ENCODE data around the gene PKDCC. TPM values are rescaled to one million over a fixed set of nuclear protein-coding genes. Genes with fewer than 3 reads are reported as not detected.

Gene PKDCC
- total RNA-seq, 2 donors from 2014 or later, result 85.3 to 105 TPM

DNA sequence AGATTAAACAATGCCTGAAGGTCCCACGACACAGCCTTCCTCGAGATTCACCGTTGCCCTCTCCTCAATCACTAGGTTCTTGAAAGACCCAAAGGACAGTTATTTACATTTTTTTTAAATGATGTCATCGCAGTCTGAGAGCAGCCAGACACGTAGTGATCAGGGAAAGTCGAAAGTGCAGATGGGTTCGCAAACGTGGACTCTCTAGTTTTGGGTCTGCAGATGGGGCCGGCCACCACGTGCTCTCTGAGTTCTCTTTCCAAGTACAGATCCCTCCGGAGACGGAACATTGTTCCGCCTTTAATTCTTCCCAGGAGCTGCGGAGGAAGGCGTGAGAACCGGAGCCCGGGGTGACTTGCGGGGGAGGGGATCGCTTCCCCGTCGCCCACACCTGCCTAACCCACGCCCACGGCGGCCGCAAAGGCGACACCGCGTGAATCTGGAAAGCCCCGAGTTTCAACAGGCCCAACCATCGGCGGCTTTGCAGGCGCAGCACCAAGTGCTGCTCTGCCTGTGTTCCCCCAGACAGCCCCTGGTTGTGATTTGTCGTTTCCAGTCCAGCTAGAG, 54.3 kb downstream of the PKDCC start:
- H3K4me1 ChIP-seq (ENCODE audit: control insufficient read depth, insufficient read depth, low read length), result peaks cover 3% of the 10 kb centered on the region
- no peaks in the 10 kb centered on the region for H3K27me3 ChIP-seq (ENCODE audit: control insufficient read depth, insufficient read depth, low read length, poor library complexity, severe bottlenecking)
- H3K9me3 ChIP-seq (ENCODE audit: control insufficient read depth, low read length), result no peaks in the 10 kb centered on the region
- H3K4me3 Mint-ChIP-seq, result peak overlapping the region; percentile 52
- H3K9ac ChIP-seq (ENCODE audit: extremely low read depth, low read length, poor library complexity, severe bottlenecking), result peak overlapping the region; percentile 23
- peak overlapping the region; percentile 72 for H3K27ac ChIP-seq (ENCODE audit: low read depth, low read length)
- H3K27me3 Mint-ChIP-seq (ENCODE audit: insufficient read depth), result peaks cover 2% of the 10 kb centered on the region
- H3K36me3 Mint-ChIP-seq (ENCODE audit: low read depth), result peaks cover 2% of the 10 kb centered on the region
- H3K4me1 Mint-ChIP-seq, result peaks cover 31% of the 10 kb centered on the region
- peaks cover 11% of the 10 kb centered on the region for H3K9me3 Mint-ChIP-seq
- no peaks in the 10 kb centered on the region for H3K36me3 ChIP-seq (ENCODE audit: control insufficient read depth, insufficient read depth, low read length)
- H3K4me3 ChIP-seq (ENCODE audit: low read length), result no peak overlapping the region
- WGBS, 2 experiments (ENCODE audit: insufficient coverage in 1 of 2, insufficient read length in 1 of 2), result 20 to 26% methylated on average over 18 to 33 of the region's 33 CpGs
- peak overlapping the region; percentile 88 for H3K27ac Mint-ChIP-seq
- TF ChIP-seq, protein P1, sequence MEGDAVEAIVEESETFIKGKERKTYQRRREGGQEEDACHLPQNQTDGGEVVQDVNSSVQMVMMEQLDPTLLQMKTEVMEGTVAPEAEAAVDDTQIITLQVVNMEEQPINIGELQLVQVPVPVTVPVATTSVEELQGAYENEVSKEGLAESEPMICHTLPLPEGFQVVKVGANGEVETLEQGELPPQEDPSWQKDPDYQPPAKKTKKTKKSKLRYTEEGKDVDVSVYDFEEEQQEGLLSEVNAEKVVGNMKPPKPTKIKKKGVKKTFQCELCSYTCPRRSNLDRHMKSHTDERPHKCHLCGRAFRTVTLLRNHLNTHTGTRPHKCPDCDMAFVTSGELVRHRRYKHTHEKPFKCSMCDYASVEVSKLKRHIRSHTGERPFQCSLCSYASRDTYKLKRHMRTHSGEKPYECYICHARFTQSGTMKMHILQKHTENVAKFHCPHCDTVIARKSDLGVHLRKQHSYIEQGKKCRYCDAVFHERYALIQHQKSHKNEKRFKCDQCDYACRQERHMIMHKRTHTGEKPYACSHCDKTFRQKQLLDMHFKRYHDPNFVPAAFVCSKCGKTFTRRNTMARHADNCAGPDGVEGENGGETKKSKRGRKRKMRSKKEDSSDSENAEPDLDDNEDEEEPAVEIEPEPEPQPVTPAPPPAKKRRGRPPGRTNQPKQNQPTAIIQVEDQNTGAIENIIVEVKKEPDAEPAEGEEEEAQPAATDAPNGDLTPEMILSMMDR (conservative IDR thresholded peaks at IDR 0.05), result no peak
- peak; percentile 83 for DNase-seq

GRCh38 chr2:42102591-42103450, 55.0 kb downstream of the PKDCC start:
- peaks cover 2% of the 10 kb centered on the region for H3K27me3 Mint-ChIP-seq (ENCODE audit: insufficient read depth)
- peaks cover 25% of the 10 kb centered on the region for H3K4me1 Mint-ChIP-seq
- peak overlapping the region; percentile 89 for H3K27ac Mint-ChIP-seq
- H3K9me3 ChIP-seq (ENCODE audit: control insufficient read depth, low read length), result no peaks in the 10 kb centered on the region
- H3K27me3 ChIP-seq (ENCODE audit: control insufficient read depth, insufficient read depth, low read length, poor library complexity, severe bottlenecking), result no peaks in the 10 kb centered on the region
- WGBS, 2 experiments (ENCODE audit: insufficient coverage in 1 of 2, insufficient read length in 1 of 2), result 38 to 41% methylated on average over 13 to 24 of the region's 25 CpGs
- H3K4me3 ChIP-seq (ENCODE audit: low read length), result no peak overlapping the region
- peaks cover 2% of the 10 kb centered on the region for H3K36me3 Mint-ChIP-seq (ENCODE audit: low read depth)
- TF ChIP-seq, protein P1 (conservative IDR thresholded peaks at IDR 0.05), result peak; percentile 20
- peak; percentile 98 for DNase-seq
- no peaks in the 10 kb centered on the region for H3K36me3 ChIP-seq (ENCODE audit: control insufficient read depth, insufficient read depth, low read length)
- peak overlapping the region; percentile 52 for H3K4me3 Mint-ChIP-seq
- H3K9ac ChIP-seq (ENCODE audit: extremely low read depth, low read length, poor library complexity, severe bottlenecking), result peak overlapping the region; percentile 23
- H3K27ac ChIP-seq (ENCODE audit: low read depth, low read length), result peak overlapping the region; percentile 72
- peaks cover 3% of the 10 kb centered on the region for H3K4me1 ChIP-seq (ENCODE audit: control insufficient read depth, insufficient read depth, low read length)
- peaks cover 11% of the 10 kb centered on the region for H3K9me3 Mint-ChIP-seq

GRCh38 chr2:42103829-42104228, 56.0 kb downstream of the PKDCC start:
- H3K27me3 Mint-ChIP-seq (ENCODE audit: insufficient read depth), result peaks cover 2% of the 10 kb centered on the region
- DNase-seq, result peak; percentile 63
- peaks cover 21% of the 10 kb centered on the region for H3K4me1 Mint-ChIP-seq
- no peaks in the 10 kb centered on the region for H3K27me3 ChIP-seq (ENCODE audit: control insufficient read depth, insufficient read depth, low read length, poor library complexity, severe bottlenecking)
- H3K9me3 Mint-ChIP-seq, result peaks cover 11% of the 10 kb centered on the region
- H3K9ac ChIP-seq (ENCODE audit: extremely low read depth, low read length, poor library complexity, severe bottlenecking), result no peak overlapping the region
- peaks cover 3% of the 10 kb centered on the region for H3K4me1 ChIP-seq (ENCODE audit: control insufficient read depth, insufficient read depth, low read length)
- no peaks in the 10 kb centered on the region for H3K9me3 ChIP-seq (ENCODE audit: control insufficient read depth, low read length)
- peak overlapping the region; percentile 20 for H3K27ac Mint-ChIP-seq
- H3K27ac ChIP-seq (ENCODE audit: low read depth, low read length), result no peak overlapping the region
- H3K4me3 ChIP-seq (ENCODE audit: low read length), result no peak overlapping the region
- TF ChIP-seq, protein P1 (conservative IDR thresholded peaks at IDR 0.05), result no peak
- H3K36me3 ChIP-seq (ENCODE audit: control insufficient read depth, insufficient read depth, low read length), result no peaks in the 10 kb centered on the region
- H3K36me3 Mint-ChIP-seq (ENCODE audit: low read depth), result peaks cover 2% of the 10 kb centered on the region
- WGBS, 2 experiments (ENCODE audit: insufficient coverage in 1 of 2, insufficient read length in 1 of 2), result 83 to 92% methylated on average over 2 to 3 of the region's 3 CpGs
- H3K4me3 Mint-ChIP-seq, result no peak overlapping the region

All from endodermal cell (in vitro differentiated cells).